HG02678 (cell line): ENCODE data around the gene CCL21.
"Not testable (repeated sequence)": the region's sequence is repeated elsewhere in the genome, so short reads cannot be mapped to it uniquely, and the experiment has no call there.

Source experiments
- ATAC-seq: cut with Tn5 transposase; IDR thresholded peaks from one replicate; pipeline ENCODE4 v1.9.1; 2021; ENCODE audit warnings: mild to moderate bottlenecking, moderate library complexity; ENCODE audit not compliant: unreplicated experiment

The CCL21 gene, protein sequence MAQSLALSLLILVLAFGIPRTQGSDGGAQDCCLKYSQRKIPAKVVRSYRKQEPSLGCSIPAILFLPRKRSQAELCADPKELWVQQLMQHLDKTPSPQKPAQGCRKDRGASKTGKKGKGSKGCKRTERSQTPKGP

DNA sequence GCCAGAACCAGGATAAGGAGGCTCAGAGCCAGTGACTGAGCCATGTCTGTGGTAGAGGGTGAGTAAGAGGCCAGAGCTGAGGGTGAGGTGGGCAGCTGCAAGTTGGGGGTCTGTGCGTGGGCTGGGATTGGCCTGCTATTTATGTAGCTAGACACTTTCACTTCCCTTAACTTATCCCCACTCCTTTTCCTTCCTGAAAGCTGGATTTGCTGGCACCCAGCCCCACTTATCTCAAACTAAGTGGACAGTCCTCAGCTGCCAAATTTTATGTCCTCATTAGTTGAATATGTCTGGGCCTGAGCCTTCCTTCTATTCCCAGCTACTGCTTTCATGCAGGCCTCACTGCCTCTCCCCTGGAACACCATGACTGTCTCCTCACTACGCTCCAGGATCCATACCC is at the start of gene CCL21:
CCL21 (minus strand) TSS at position 114 of the 400 bp plus-strand sequence; CDS start at position 44, 70 bp downstream.
- no peak for ATAC-seq

DNA sequence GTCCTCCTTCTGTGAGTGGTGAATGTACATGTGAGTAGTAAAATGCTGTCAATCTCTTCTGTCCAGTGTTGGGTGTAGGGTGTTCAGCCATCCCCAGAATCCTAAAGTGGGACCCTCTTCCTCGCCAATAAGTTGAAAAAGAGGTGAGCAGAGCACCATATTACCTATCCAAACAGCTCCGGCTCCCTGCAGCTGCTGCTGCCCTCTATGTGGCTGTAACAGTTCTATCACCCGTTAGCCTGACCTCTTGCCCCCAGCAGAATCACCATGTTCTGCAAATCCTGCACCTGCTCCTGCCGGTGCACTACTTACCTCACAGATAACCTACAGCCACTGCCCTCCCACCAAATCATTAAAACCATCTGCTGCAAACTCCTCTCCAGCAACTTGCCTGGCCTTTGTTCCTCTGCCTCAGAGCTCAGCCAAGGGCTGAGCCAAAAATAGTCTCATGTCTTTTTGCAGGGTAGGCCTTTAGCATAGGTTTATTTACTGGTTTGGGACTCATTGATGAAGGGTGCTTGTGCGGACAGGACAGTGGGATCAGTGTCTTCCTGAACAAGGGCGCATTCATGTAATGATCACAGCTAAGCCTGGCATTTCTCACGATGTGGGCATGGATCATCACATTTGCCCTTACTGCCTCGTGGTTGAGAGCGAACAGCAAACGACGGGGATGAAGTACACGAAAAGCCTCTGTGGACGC is 49.6 kb upstream of the CCL21 start:
- no peak for ATAC-seq

DNA sequence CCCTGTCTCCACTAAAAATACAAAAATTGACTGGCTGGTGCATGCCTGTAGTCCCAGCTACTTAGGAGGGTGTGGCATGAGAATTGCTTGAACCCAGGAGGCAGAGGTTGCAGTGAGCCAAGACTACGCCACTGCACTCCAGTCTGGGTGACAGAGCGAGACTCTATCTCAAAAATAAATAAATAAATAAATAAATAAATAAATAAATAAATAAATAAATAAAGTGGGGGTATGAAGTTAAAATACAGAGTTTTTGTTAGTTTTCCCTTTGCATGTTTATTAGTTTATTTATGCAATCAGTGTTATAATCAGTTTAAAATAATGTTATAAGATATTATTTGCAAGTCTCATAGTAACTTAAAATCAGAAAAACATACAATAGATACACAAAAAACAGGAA is 40.4 kb upstream of the CCL21 start:
- not testable (repeated sequence) for ATAC-seq

DNA sequence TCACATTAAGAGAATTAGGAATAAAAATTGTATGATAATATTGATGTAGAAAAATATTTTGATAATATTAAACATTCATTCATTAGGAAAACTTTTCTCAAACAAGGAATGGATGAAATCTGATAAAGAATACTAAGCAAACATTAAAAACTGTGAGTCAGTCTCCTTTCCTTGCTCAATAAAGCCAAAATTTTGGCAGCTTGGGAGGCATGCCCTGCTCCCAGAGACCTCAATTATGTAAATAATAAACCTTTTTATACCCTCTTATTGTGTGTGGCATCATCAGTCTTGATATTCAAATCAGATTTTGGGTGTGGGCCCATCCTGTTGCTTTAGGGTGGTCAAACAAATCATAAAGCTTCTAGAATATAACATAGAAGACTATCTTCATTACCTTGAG is 36.6 kb upstream of the CCL21 start:
- ATAC-seq = no peak

DNA sequence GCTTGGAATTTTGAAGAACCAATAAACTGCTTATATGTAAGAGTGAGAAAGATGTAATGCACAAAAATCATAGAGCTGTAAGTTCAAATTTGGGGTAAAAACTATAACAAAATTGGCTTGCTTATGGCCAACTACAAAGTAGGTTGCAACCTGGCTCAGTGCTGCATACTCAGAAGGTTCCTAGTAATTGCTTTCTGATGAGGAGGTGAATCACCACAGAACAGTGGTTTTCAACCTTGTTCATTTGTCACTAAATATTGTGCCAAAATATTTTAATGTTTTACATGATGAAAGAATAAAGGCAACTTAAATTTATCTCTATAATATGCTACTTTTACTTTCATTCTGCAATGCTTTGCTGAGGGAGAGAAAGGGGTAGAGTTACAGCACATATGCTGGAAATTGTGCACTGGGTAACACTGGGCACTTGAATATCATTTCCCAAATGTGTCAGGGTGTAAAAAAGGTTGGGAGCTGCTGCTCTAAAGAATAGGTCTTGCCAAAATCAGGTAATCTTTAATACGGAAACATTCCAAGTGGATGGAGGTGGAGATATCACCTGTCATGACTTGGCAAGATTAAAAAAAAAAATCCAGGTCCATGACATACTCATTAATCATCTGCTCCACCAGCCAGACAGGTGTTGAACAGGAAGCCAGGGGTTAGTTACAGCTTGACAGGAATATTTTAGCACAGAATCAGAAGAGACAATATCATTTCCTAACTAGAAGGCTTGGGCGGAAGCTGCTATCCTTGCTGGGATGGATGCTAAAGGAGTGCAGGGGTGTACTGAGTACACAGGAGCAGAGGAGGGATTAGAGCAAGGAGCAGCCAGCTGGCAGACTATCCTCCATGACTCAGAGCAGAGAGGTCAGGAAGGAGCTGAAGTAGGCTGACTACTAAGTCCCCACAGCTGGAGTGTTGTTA is 34.6 kb upstream of the CCL21 start:
- no peak for ATAC-seq

DNA sequence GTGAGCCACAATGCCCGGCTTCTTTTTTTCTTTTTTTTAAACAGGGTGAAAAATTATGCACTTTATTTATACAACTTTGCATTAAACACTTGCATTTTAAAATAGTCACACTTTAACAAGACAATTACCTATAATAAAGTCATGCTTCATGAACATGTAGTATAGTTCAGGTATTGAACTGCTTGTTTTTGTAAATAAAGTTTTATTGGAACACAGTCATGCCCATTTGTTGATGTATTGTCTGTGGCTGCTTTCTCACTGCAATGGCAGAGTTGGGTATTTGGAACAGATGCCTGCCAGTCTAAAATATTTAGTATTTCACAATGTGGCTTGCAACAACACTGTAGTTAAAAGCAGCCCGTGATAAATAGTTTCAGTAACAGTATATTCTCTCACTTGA is 32.8 kb upstream of the CCL21 start:
- no peak for ATAC-seq

DNA sequence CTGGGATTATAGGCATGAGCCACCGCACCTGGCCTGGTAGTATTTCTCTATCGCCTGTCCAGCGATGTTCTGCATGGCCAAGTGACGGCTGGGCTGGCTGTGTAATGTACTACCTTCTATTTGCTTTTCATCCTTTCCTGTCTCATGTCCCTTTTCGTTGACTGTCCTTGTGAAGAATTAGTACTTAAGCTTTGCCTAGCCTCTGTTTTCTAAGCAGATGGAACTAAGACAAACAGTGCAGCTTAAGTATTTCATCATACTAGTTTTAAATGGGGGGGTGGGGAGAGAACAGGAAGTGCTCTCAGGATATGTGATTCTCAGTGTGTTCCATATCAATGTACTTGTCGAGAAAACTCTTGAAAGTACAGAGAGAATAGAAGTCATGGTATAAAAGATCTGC is 31.7 kb upstream of the CCL21 start:
- ATAC-seq = no peak

DNA sequence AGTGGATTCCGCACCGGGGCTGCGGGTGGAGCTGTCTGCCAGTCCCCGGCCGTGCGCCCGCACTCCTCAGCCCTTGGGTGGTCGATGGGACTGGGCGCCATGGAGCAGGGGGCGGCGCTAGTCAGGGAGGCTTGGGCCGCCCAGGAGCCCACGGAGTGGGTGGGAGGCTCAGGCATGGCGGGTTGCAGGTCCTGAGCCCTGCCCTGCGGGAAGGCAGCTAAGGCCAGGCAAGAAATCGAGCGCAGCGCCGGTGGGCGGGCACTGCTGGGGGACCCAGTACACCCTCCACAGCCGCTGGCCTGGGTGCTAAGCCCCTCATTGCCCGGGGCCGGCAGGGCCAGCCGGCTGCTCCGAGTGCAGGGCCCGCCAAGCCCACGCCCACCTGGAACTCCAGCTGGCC is 30.2 kb upstream of the CCL21 start:
- not testable (repeated sequence) for ATAC-seq

DNA sequence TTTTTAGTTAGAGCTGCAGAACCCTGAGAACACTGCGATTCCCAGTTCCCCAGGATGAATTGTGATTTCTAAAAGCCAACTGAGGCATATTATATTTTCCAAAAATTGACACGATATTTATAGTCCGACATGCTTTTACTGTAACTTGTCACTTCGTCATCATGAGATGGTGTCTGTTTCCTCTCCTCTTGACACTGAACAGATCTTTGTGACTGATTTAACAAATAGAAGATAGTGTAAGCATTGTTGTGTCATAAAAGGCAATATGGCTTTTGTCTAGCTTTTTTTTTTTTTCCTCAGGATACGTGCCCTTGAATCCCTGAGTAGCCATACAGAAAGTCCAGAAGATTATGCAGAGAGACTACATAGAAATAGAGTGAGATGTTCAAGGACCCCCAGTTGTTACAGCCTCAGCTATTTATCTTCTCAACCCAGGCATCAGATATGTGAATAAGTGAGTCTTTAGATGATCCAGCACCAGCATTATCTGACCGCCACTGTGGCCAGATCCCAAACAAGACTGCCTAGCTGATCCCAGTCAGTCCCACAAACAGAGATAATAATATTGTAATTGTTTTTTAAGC is 27.8 kb upstream of the CCL21 start:
- no peak for ATAC-seq

DNA sequence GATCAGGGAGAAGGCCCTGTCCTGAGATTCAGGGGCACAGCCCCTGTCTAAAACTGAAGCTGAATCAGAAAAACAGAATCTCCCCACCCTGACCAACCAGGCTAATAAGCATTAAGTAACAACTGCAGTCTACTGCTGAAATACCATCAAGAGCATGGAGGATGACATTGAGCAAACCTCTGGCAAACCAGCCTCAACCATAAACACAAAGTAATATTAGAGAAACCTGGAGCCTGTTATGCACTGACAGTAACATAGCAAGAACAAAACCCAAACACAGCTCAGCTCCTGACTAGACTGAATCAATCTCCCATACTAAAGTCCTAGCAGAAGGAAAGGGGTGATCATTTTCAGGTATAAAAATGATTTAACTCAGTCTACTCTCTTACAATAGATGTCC is 24.8 kb upstream of the CCL21 start:
- ATAC-seq = no peak

DNA sequence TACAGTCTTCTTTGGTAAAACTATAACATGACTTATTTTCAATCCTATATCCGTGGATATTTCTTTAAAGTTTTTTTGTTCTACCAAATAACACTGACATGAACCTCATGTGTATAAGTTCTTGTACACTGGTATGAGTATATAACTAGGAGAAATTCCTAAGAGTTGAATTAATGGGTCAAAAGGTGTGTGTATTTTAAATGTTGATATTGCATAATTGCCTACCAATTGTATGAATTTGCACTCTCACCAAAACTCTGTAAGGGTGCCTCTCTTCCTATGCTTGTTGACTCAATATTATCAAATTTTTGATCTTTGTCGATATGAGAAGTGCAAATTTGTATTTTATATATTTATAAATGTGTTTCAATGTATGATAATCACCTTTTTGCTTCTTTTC is 22.9 kb upstream of the CCL21 start:
- no peak for ATAC-seq

DNA sequence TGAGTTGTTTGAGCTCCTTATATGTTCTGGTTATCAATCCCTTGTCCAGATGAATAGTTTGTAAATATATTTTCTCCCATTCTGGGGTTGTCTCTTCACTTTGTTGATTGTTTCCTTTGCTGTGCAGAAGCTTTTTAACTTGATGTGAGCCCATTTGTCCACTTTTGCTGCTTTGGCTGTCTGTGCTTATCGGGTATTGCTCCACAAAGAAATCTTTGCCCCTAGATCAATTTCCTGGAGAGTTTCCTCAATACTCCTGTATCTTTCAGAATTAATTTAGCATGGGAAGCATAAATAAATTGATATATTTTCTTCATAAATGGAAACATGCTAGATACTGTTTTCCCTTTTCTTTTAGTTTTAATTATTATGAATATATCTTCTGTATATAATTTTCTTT is 22.5 kb upstream of the CCL21 start:
- no peak for ATAC-seq

DNA sequence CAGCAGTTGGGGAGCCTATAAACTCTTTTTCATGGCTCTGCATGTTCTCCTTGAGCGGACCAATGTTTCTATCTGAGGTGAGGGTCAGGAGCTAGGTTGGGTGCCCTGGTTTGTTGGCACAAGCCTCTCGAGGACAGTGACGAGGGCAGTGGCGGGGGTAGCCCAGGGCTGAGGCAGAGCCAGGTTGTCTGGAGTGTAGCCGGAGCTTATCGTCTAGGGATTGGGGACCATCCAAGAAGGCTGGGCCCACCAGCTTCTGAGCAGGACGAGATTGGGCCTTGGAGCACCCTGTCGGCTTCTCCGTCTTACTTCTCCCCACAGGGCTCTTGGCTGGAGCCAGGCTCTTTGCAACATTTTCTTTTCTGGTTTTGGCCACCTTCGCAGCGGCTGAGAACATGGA is 13.2 kb upstream of the CCL21 start:
- no peak for ATAC-seq

DNA sequence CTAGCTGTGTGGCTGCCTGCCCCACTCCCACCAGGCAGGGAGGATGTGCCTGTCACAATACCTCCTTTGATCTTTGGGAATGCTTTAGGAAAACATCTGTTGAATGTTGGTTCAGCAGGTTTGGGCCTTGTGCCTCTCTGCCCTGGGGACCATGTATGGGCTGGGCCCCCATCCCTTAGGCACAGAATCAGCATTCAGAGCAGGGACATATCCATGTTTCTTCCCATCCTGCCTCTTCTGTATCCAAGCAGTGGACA is 9.8 kb upstream of the CCL21 start:
- ATAC-seq = not testable (repeated sequence)

DNA sequence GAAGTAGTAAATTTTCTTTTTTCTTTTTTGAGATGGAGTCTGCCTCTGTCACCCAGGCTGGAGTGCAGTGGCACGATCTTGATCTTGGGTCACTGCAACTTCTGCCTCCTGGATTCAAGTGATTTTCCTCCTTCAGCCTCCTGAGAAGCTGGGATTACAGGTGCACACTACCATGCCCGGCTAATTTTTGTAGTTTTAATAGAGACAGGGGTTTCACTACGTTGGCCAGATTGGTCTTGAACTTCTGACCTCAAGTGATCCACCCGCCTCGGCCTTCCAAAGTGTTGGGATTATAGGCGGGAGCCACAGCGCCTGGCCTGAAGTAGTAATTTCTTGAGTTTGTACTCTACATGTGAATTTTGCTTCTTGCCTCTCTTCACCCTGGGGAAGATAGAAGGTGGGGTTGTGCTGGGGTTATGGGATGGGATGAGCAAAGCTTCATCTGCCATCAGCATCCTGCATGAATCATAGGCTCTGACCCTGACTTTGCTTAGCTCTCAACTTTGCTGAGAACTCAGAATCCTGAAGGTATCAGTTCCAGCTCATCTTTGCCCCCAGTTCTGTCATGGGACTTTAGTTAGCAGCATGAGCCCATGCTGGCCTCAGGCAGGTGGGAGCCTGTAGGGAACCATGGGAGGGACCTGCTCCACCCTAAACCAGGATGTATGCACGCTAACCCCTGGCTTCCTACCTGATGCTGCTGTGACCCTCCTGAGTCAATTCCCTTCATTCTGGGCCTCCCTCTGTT is 9.3 kb upstream of the CCL21 start:
- no peak for ATAC-seq

DNA sequence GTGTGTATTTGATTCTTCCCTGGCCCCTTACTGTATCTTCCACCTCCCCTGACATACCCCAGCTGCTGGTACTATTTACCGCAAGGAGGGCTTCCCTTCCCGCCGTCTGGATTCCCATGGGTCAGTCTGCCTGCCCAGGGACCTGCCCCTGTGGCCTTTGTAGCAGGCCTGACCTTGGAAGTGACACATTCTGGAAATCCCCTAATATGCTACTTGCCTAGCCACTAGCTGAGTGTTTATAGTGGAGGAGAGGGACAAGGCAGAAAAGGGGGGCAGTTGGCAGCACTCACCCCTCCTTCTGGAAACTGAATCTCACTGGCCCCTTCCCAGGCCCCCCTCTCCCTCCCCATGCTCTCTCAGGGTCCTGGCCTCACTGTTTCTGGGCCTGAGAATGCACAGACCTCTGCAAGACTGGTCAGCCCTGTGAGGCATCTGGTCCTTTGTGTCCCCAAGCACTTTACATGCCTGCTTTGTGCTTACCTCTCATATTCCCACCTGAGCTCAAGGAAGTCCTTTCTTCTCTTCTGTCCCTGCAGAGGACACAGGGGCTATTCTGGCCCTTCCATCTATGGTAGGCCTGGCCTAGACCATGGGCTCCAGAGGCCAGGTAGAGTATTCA is 8.2 kb upstream of the CCL21 start:
- ATAC-seq = no peak

DNA sequence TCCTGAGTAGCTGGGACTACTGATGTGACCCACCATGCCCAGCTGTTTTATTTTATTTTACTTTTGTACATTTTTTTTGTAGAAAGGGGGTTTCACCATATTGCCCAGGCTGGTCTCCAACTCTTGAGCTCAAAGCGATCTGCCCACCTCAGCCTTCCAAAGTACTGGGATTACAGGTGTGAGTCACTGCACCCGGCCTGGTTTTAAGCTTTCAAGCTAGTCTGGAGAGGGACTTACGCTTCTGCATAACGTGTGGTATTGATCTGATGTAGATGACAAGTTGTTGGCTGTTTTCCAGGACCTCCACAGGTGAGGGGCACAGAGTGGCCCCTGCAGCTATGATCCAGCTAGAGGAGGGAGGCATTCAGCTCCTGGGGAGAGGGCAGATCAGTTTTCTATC is 6.8 kb upstream of the CCL21 start:
- no peak for ATAC-seq

DNA sequence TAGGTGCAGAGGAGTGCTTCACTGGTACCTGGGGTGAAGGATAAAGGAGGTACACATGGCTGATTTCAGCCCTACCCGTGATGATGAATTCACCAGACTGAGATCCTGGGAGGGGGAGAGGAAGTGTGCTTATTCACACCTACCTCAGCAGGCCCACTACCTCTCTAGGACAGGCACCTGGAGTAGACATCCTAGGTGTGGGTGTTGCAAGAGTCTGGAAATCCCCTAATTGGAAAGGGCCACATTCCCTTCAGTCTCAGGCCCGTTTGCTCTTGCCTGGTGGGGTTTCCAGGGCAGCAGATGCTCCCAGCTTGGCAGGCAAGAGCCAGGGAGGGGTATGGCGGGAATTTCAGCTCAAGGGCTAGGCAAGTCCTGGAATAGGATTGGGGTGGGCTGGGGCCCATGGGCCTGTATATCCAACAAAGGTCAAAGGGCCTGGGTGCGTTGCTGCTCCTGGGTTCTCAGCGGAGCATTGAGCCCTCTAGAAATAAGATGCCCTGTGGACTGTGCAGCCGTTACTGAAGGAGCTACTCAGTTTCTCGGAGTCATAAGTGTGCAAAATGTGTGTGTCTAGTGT is 5.8 kb upstream of the CCL21 start:
- no peak for ATAC-seq

DNA sequence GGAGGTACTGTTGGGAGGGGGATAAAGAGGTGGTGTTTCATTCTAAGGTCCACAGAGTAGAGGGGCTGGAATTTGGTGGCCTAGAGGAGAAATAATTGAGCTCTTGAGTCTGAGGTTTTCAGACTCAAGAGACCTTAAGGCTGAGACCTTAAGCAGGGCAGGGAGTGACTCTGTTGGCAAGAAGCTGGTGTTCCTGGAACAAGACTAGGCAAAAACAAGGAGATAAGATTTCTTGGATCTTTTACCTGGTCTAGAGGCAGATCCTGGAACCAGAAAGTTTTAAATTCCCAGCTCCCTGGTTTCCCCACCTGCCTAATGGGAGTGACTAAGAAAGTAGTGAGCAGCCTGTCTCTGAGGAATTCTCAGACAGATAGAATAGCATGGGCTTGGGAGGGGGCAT is 4.1 kb upstream of the CCL21 start:
- no peak for ATAC-seq

DNA sequence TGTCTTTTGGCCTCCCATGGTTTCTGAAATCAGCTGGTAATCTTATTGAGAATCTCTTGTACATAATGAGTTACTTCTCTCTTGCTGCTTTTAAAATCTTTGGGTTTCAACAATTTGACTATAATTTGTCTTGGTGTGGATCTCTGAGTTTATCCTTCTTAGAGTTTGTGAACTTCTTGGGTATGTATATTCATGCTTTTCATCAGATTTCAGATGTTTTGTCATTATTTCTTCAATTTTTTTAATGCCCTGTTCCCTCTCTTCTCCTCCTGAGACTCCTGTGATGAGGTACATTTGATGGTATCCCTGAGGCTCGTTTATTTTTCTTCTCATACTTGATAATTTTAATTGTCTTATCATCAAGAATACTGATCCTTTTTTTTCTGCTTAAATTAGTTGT is 2.2 kb upstream of the CCL21 start:
- ATAC-seq = no peak
